GM21526 (cell line): ENCODE results near the gene GPC6.

ENCODE experiments used
- ATAC-seq: cut with Tn5 transposase; IDR thresholded peaks from one replicate; pipeline ENCODE4 v1.9.1; 2021; ENCODE audit warnings: moderate library complexity; ENCODE audit not compliant: unreplicated experiment, low FRiP score

Gene GPC6

GRCh38 chr13:93942016-93942415 lies 715.4 kb downstream of the GPC6 start:
- ATAC-seq = no peak

- ATAC-seq = no peak
Measured at GRCh38 chr13:93945621-93946020, 719.0 kb downstream of the GPC6 start.

GRCh38 chr13:93946994-93947393 lies 720.4 kb downstream of the GPC6 start:
- ATAC-seq = no peak

GRCh38 chr13:93947651-93948050 lies 721.0 kb downstream of the GPC6 start:
- ATAC-seq = no peak

- no peak for ATAC-seq
Measured at GRCh38 chr13:93948162-93948922, 721.7 kb downstream of the GPC6 start.

GRCh38 chr13:93951108-93951507 lies 724.5 kb downstream of the GPC6 start:
- ATAC-seq = no peak

- no peak for ATAC-seq
Measured at GRCh38 chr13:93951951-93952350, 725.3 kb downstream of the GPC6 start.

- ATAC-seq = no peak
Measured at GRCh38 chr13:93953841-93954240, 727.2 kb downstream of the GPC6 start.

- ATAC-seq = no peak
Measured at GRCh38 chr13:93955904-93956303, 729.3 kb downstream of the GPC6 start.

GRCh38 chr13:93956426-93956825 lies 729.8 kb downstream of the GPC6 start:
- no peak for ATAC-seq

- no peak for ATAC-seq
Measured at GRCh38 chr13:93957371-93957770, 730.8 kb downstream of the GPC6 start.

- no peak for ATAC-seq
Measured at GRCh38 chr13:93959796-93960533, 733.4 kb downstream of the GPC6 start.

GRCh38 chr13:93963266-93964145 lies 736.9 kb downstream of the GPC6 start:
- ATAC-seq = no peak

- ATAC-seq = no peak
Measured at GRCh38 chr13:93964146-93964512, 737.5 kb downstream of the GPC6 start.

- ATAC-seq = no peak
Measured at GRCh38 chr13:93965587-93965986, 739.0 kb downstream of the GPC6 start.

- no peak for ATAC-seq
Measured at GRCh38 chr13:93966267-93966936, 739.8 kb downstream of the GPC6 start.

- no peak for ATAC-seq
Measured at GRCh38 chr13:93967286-93967685, 740.7 kb downstream of the GPC6 start.

GRCh38 chr13:93975242-93975641 lies 748.6 kb downstream of the GPC6 start:
- ATAC-seq = no peak

GRCh38 chr13:93976528-93976927 lies 749.9 kb downstream of the GPC6 start:
- no peak for ATAC-seq

- ATAC-seq = no peak
Measured at GRCh38 chr13:93977986-93978385, 751.4 kb downstream of the GPC6 start.
